ENCODE data around the gene PC.
"Not testable (repeated sequence)": the region's sequence is repeated elsewhere in the genome, so short reads cannot be mapped to it uniquely, and the experiment has no call there.

Gene PC, protein sequence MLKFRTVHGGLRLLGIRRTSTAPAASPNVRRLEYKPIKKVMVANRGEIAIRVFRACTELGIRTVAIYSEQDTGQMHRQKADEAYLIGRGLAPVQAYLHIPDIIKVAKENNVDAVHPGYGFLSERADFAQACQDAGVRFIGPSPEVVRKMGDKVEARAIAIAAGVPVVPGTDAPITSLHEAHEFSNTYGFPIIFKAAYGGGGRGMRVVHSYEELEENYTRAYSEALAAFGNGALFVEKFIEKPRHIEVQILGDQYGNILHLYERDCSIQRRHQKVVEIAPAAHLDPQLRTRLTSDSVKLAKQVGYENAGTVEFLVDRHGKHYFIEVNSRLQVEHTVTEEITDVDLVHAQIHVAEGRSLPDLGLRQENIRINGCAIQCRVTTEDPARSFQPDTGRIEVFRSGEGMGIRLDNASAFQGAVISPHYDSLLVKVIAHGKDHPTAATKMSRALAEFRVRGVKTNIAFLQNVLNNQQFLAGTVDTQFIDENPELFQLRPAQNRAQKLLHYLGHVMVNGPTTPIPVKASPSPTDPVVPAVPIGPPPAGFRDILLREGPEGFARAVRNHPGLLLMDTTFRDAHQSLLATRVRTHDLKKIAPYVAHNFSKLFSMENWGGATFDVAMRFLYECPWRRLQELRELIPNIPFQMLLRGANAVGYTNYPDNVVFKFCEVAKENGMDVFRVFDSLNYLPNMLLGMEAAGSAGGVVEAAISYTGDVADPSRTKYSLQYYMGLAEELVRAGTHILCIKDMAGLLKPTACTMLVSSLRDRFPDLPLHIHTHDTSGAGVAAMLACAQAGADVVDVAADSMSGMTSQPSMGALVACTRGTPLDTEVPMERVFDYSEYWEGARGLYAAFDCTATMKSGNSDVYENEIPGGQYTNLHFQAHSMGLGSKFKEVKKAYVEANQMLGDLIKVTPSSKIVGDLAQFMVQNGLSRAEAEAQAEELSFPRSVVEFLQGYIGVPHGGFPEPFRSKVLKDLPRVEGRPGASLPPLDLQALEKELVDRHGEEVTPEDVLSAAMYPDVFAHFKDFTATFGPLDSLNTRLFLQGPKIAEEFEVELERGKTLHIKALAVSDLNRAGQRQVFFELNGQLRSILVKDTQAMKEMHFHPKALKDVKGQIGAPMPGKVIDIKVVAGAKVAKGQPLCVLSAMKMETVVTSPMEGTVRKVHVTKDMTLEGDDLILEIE

DNA sequence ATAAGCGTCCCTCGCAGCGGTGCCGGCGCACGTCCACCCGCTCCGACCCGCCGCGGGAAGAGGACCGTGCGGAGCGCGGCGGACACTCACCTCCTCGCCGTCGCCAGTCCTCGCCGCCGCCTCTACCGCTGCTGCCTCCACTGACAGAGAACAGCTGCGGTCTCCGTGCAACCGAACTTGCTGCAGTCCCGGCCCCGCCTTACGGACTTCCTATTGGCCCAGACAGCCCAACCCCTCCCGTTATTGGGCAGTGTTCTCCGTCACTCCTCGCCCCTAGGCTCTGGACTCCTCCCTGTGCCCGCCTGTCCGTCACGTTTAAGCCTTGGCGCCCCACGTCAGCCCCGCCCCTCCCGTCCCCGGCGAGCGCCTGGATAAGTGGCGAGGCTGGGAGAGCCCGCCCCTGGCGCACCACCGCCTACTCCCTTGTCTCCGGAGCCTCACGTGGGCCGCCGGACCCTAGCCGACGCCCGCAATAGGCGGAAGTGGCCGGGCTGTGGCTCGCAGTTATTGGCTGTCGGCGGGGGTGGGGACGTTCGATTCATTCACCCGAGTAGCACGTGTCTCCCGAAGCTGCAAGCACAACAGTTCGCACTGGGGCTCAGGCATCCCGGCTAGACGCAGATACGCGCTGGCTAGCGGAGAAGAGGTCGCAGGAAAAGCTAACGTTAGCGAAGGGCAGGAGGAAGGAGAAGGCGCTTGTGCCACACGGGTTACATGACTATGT is at the start of gene PC:
TSS of gene PC (minus strand) at position 152 of the 724 bp plus-strand sequence. CDS start 86,224 bp downstream, outside the sequence.
- CTCF ChIA-PET, result interaction anchor here (1.2 to 1.5 kb wide), 3 partner anchors 7 to 18 kb away, joined by 4 to 7 read pairs (median 5); partner anchors contain the start of gene C11orf86

DNA sequence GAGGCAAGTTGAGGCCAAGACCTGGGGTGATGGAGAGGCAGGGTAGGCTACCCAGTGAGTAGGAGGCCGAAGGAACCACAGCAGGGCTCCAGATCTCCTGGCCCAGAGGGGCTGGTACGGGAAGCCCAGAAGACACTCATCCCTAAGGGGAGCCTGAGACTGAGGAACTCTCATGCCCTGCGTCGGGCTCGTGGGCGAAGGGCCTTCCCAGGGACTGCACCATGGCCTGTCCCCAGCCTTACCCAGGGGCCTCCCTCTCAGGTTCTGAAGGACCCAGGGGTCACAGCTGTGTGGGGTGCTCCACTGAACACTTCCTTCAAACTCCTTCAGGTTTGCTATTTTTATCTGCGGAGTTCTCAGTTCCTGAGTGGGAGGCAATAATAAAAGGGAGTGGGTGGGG is 48.9 kb upstream of the PC start:
- POLR2A ChIA-PET, result no interaction called here
- CTCF ChIA-PET, result no interaction called here
- no peak overlapping the region for H3K4me3 ChIP-seq (ENCODE audit: low read depth, low read length)

More for the DNA sequence above, at the start of gene PC:
- peak; percentile 98 for DNase-seq (ENCODE audit: low read depth, low spot score)
- POLR2A ChIA-PET, result interaction anchor here (0.6 to 1.6 kb wide), 5 partner anchors 10 to 1936 kb away, joined by 3 to 5 read pairs (median 3); no protein-coding TSS in a partner anchor
- TF ChIP-seq, protein P1, sequence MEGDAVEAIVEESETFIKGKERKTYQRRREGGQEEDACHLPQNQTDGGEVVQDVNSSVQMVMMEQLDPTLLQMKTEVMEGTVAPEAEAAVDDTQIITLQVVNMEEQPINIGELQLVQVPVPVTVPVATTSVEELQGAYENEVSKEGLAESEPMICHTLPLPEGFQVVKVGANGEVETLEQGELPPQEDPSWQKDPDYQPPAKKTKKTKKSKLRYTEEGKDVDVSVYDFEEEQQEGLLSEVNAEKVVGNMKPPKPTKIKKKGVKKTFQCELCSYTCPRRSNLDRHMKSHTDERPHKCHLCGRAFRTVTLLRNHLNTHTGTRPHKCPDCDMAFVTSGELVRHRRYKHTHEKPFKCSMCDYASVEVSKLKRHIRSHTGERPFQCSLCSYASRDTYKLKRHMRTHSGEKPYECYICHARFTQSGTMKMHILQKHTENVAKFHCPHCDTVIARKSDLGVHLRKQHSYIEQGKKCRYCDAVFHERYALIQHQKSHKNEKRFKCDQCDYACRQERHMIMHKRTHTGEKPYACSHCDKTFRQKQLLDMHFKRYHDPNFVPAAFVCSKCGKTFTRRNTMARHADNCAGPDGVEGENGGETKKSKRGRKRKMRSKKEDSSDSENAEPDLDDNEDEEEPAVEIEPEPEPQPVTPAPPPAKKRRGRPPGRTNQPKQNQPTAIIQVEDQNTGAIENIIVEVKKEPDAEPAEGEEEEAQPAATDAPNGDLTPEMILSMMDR (IDR thresholded peaks at IDR 0.05; ENCODE audit: insufficient read depth, low read length, missing control alignments), result no peak
- H3K4me3 ChIP-seq (ENCODE audit: low read depth, low read length), result peak within 1 kb of the TSS; percentile 75

DNA sequence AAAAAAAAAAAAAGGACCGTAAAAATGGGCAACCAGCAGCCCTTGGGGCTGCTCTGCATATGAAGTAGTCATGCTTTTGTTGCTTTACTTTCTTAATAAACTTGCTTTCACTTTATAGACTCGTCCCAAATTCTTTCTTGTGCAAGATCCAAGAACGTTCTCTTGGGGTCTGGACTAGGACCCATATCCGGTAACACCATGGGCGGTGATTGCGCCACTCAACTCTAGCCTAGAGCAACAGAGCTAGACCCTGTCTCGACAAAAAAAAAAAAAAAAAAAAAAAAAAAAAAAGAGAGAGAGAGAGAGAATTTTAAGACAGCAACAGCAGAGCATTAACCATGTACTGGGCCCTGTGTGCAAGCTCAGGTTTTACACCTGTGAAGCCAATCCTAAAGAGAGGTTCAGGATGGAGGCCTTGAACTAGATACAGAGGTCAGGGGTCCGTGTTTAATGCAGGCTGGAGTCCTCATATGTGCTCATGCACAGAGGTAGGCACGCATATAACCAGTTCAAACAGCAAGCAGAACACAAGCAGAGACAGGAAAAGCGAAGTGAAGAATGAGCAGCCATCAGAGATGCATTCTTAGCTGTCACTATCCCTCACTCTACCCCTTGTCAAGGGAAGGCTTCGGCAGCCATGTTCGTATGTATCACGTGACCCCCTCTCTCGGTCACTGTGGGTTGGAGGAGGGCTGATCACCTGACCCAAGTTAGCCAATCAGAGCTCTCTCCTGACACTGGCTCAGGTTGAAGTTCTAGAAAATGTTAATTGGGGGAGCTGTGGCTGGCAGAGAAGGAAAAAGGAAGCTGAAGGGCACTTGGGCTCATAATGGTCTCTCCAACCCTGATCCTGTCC is 48.1 kb upstream of the PC start:
- no peak for DNase-seq (ENCODE audit: low read depth, low spot score)
- ChIA-PET CTCF (no interaction called here), POLR2A (no interaction called here)
- no peak overlapping the region for H3K4me3 ChIP-seq (ENCODE audit: low read depth, low read length)
- TF ChIP-seq, protein P1 (IDR thresholded peaks at IDR 0.05; ENCODE audit: insufficient read depth, low read length, missing control alignments), result no peak

More for the DNA sequence above, 48.9 kb upstream of the PC start:
- DNase-seq (ENCODE audit: low read depth, low spot score), result no peak
- TF ChIP-seq, protein P1 (IDR thresholded peaks at IDR 0.05; ENCODE audit: insufficient read depth, low read length, missing control alignments), result no peak

DNA sequence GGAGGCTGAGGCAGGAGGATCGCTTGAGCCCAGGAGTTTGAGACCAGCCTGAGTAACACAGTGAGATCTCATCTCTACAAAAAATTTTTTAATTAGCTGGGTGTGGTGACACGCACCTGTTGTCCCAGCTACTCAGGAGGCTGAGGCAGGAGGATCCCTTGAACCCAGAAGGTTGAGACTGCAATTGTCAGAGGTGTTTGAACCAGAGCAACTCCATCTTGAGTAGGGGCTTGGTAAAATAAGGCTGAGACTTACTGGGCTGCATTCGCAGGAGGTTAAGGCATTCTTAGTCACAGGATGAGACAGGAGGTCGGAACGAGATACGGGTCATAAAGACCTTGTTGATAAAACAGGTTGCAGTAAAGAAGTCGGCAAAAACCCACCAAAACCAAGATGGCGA is 47.0 kb upstream of the PC start:
- H3K4me3 ChIP-seq (ENCODE audit: low read depth, low read length); POLR2A ChIA-PET; CTCF ChIA-PET; DNase-seq (ENCODE audit: low read depth, low spot score): not testable (repeated sequence)

DNA sequence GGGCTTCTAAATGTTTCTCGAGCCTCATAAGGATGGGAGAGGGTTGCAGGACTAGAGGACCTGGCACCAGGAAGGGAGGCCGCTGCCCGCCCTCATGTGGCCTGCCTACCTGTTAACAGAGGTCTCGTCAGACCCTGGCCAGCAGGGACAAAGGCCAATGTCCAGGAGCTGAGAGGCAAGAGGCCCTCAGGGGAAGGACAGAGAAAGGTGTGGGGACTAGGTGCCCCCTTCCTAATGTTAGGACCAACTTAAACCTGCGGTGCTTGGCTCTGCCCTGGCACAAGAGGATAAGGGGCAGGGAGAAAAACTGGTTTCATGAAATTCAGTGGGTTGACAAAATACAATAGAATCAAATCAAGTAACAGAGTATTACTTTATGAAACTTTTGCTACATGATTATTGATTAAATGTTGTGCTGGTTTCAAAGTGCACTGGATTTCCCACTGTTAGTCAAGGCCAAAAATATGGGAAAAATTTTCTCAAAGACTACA is 44.8 kb upstream of the PC start:
- POLR2A ChIA-PET, result interaction anchor here (0.6 kb wide), 1 partner anchor 50 kb away, joined by 3 read pairs; no protein-coding TSS in a partner anchor
- CTCF ChIA-PET, result no interaction called here
- no peak overlapping the region for H3K4me3 ChIP-seq (ENCODE audit: low read depth, low read length)
- TF ChIP-seq, protein P1 (IDR thresholded peaks at IDR 0.05; ENCODE audit: insufficient read depth, low read length, missing control alignments), result no peak
- DNase-seq (ENCODE audit: low read depth, low spot score), result no peak
